ENCODE measurements around the gene OR10A5.
A peak's percentile ranks its signal among the peaks of the same experiment; 100 is the strongest.
"Not testable (repeated sequence)": the region's sequence is repeated elsewhere in the genome, so short reads cannot be mapped to it uniquely, and the experiment has no call there.

Gene OR10A5, protein sequence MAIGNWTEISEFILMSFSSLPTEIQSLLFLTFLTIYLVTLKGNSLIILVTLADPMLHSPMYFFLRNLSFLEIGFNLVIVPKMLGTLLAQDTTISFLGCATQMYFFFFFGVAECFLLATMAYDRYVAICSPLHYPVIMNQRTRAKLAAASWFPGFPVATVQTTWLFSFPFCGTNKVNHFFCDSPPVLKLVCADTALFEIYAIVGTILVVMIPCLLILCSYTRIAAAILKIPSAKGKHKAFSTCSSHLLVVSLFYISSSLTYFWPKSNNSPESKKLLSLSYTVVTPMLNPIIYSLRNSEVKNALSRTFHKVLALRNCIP
- 0 reads per million in 9 experiments for total RNA-seq

DNA sequence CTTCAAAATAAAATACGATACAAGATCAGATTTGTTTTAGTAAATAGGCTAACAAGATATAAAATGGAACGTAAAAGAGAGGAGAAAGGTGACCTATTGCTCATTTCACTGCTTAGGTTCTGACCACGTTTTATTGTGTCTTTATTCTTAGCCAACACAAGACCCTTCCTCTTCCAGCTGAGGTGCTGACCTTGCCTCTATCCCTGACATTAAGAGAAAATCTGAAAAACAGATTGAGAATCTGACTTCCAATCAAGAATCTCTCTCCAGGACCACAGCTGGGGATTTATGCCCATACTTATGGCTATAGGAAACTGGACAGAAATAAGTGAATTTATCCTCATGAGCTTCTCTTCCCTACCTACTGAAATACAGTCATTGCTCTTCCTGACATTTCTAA is at the start of gene OR10A5:
TSS of gene OR10A5 (plus strand) at position 301 of the 400 bp plus-strand sequence. CDS start at position 301, 0 bp downstream.
- no peak within 1 kb of the TSS for H3K27ac Mint-ChIP-seq
- ATAC-seq (replicated peaks): no peak
- H3K36me3 Mint-ChIP-seq (ENCODE audit: insufficient read depth): no peaks in the 10 kb centered on the region

DNA sequence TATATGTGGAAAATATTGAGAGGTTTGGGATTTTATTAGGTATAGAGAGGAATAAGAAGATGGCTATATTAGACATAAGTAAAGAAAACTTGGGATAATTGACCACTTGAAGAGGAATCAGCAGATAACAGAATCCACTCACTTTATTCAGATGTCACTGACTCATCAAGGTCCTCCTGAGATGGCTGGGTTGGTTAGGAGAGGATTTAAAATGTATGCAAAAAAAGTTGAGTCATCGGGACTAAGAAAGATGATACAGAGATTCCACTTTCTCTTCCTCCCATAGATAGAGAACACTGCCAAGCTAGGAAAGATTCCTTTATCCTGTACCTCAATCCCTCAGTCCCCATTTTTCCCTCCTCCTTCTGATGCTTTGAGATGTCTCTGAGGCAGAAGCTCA is 46.1 kb upstream of the OR10A5 start, which contains the start of gene OR6A2:
TSS of gene OR6A2 (minus strand) at position 288 of the 400 bp plus-strand sequence. CDS start 3,981 bp downstream, outside the sequence.
- Mint-ChIP-seq H3K4me3 (no peak within 1 kb of the TSS), H3K9me3 (peaks cover 6 to 12% of the 10 kb centered on the region in 2 donors), H3K4me1 (ENCODE audit: low read depth in 2 of 2) (no peaks in the 10 kb centered on the region), H3K27me3 (peaks cover 12 to 16% of the 10 kb centered on the region in 2 donors), H3K27ac (no peak within 1 kb of the TSS), H3K36me3 (ENCODE audit: insufficient read depth) (no peaks in the 10 kb centered on the region)
- ATAC-seq (replicated peaks) (no peak), DNase-seq (no peak)

More for the DNA sequence above, at the start of gene OR10A5:
- H3K9me3 Mint-ChIP-seq: no peaks in the 10 kb centered on the region
- H3K4me3 Mint-ChIP-seq: no peak within 1 kb of the TSS
- no peak for DNase-seq
- peaks cover 33 to 45% of the 10 kb centered on the region in 2 donors for H3K27me3 Mint-ChIP-seq
- H3K4me1 Mint-ChIP-seq (ENCODE audit: low read depth in 2 of 2): no peaks in the 10 kb centered on the region

DNA sequence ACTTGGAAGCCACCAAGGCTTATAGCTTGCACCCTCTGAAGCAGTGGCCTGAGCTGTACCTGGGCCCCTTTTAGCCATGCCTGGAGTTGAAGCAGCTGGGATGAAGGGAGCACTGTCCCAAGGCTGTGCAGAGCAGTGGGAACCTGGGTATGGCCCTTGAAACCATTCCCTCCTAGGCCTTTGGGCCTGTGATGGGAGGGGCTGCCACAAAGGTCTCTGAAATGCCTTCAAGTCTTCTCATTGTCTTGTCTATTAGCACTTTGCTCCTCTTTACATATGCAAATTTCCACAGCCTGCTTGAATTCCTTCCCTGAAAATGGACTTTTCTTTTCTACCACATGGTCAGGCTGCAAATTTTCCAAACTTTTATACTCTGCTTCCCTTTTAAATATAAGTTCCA is 44.4 kb upstream of the OR10A5 start:
- Mint-ChIP-seq H3K27me3 (peaks cover 12 to 16% of the 10 kb centered on the region in 2 donors), H3K9me3 (peaks cover 6 to 12% of the 10 kb centered on the region in 2 donors)
- H3K4me1 Mint-ChIP-seq (ENCODE audit: low read depth in 2 of 2); DNase-seq; H3K27ac Mint-ChIP-seq; H3K36me3 Mint-ChIP-seq (ENCODE audit: insufficient read depth); ATAC-seq (replicated peaks); H3K4me3 Mint-ChIP-seq: not testable (repeated sequence)

DNA sequence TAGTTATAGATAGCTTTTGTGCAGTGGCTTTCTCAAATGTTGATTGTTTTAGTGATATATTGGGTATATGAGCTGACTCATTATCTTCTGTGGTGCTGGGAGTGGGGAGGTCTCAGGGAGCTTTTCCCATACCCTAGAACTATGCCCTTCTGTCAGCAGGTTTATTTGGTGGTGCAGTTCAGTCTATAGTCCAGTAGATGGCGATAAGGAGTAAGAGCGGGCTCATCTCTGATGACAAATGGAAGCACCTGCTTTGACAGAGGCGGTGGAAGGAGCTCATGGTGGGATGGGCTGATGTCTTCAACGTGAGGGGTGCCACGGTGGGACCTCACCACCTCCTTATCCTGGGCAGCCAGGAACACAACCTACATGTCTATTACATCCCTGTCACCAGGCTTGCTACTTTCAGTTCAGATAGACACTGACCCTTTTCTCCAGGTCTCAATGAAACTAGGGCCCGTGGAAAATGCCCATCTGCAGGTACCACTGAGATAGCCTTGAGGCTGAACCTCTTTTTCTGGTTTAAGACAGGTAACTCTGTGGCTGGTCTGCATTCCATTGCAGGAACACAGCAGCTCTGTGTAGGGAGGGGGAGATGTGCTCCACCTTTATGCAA is 33.0 kb upstream of the OR10A5 start:
- Mint-ChIP-seq H3K36me3 (ENCODE audit: insufficient read depth) (no peaks in the 10 kb centered on the region), H3K9me3 (no peaks in the 10 kb centered on the region), H3K4me1 (ENCODE audit: low read depth in 2 of 2) (no peaks in the 10 kb centered on the region), H3K27ac (no peak overlapping the region), H3K4me3 (no peak overlapping the region), H3K27me3 (peaks cover 59 to 66% of the 10 kb centered on the region in 2 donors)
- ATAC-seq (replicated peaks) (peak; percentile 85), DNase-seq (peak; percentile 28 to 38 (median 28))

DNA sequence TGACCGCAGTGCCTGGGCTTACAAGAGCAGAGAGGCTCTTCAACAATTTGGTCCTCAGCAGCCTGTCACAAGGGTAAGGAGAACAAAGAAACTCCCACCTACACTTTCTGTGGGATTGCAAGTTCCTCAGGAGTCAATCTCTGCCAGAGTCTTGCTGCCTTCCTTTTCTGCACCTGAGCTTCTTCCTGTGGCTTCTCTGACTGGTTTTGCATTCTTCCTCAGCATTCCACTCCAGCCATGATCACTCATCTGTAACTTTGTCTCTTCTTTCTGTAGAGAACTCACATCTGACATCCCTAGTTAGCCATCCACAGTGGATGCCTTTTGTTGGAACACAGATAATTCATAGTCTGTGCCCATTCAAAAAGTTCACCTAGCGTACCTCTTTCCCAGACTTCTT is 31.8 kb upstream of the OR10A5 start:
- DNase-seq (no peak), ATAC-seq (replicated peaks) (no peak)
- Mint-ChIP-seq H3K4me3 (no peak overlapping the region), H3K4me1 (ENCODE audit: low read depth in 2 of 2) (no peaks in the 10 kb centered on the region), H3K27ac (no peak overlapping the region), H3K9me3 (no peaks in the 10 kb centered on the region), H3K27me3 (peaks cover 47 to 55% of the 10 kb centered on the region in 2 donors), H3K36me3 (ENCODE audit: insufficient read depth) (no peaks in the 10 kb centered on the region)

DNA sequence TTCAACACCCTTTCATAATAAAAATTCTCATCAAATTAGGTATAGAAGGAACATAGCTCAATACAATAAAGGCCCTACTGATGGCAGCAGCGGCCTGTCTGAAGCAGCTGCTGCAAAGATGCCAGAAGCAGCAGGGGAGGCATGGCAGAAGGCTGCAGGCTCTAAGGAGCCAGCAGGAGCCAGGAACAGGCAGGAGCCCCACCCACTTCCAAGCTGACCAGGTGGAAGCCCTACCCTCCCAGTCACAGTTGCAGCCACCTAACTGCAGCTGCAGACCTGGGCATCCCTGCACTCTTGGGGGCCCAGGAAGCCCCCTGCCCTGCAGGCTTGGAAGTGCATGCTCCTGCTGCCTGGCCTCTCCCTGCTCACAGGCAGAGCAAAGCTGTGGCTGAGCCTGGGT is 27.8 kb upstream of the OR10A5 start:
- Mint-ChIP-seq H3K27ac (no peak overlapping the region), H3K4me1 (ENCODE audit: low read depth in 2 of 2) (no peaks in the 10 kb centered on the region), H3K4me3 (no peak overlapping the region), H3K9me3 (peaks cover 0 to 3% of the 10 kb centered on the region in 2 donors), H3K27me3 (peaks cover 33 to 51% of the 10 kb centered on the region in 2 donors), H3K36me3 (ENCODE audit: insufficient read depth) (no peaks in the 10 kb centered on the region)
- DNase-seq (no peak), ATAC-seq (replicated peaks) (no peak)

DNA sequence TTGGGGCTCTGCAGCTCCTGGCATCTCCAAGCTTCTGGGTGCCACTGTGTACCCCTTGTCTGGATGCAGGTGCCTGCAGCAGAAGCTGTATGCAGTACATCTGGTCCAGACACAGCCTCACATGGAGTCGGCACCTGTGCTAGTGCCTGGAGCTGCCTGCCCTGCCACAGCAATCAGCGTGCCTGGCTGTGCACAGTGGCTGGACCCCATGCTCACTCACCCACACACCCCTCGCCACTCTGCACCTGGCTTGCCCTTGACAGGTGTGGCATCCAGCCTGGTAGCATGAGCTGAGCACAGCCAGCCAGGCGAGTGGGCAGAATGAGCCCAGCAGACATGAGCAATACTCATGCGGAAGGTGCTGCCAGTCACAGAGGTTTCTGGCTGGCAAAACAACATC is 26.5 kb upstream of the OR10A5 start:
- no peak overlapping the region for H3K4me3 Mint-ChIP-seq
- ATAC-seq (replicated peaks): no peak

DNA sequence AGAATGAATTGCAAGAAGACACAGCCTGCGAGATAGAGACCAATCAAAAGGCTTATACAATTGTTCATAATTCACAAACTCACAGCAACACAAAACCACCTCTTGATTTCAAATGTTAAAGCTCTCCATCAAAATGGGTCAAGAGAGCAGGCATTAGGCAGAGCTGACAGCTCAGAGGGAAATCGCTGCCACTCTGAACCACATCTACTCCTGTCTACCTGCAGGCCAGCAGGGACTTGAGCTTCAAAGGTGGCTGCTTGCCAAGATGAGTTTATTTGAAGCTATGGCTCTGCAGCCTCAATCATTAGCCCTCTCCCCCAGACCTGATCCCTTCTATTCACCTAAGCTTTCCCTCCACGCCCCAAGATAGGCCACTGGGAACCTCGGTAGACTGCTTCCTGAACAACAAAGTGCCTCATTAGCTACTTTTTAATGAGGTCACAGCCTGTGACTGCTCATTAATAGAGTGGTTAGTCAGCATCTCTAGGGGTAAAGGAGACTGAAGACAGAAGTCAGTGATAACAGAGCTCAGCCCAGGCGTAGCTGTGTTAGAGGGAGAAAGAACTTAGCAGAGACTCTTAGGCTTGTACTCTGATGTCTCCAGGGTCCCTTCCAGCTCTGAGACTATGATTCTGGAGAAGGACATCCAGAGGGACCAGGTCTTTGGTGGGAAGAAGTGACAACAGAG is 21.2 kb upstream of the OR10A5 start:
- no peaks in the 10 kb centered on the region for H3K36me3 Mint-ChIP-seq (ENCODE audit: insufficient read depth)
- no peak overlapping the region for H3K27ac Mint-ChIP-seq
- peaks cover 0 to 3% of the 10 kb centered on the region in 2 donors for H3K9me3 Mint-ChIP-seq
- peaks cover 37 to 39% of the 10 kb centered on the region in 2 donors for H3K27me3 Mint-ChIP-seq
- ATAC-seq (replicated peaks): no peak
- no peak overlapping the region for H3K4me3 Mint-ChIP-seq
- H3K4me1 Mint-ChIP-seq (ENCODE audit: low read depth in 2 of 2): no peaks in the 10 kb centered on the region
- no peak for DNase-seq

More for the DNA sequence above, 26.5 kb upstream of the OR10A5 start:
- H3K9me3 Mint-ChIP-seq: peaks cover 0 to 3% of the 10 kb centered on the region in 2 donors
- H3K4me1 Mint-ChIP-seq (ENCODE audit: low read depth in 2 of 2): no peaks in the 10 kb centered on the region
- H3K27me3 Mint-ChIP-seq: peaks cover 34 to 41% of the 10 kb centered on the region in 2 donors
- no peaks in the 10 kb centered on the region for H3K36me3 Mint-ChIP-seq (ENCODE audit: insufficient read depth)
- no peak for DNase-seq
- no peak overlapping the region for H3K27ac Mint-ChIP-seq

DNA sequence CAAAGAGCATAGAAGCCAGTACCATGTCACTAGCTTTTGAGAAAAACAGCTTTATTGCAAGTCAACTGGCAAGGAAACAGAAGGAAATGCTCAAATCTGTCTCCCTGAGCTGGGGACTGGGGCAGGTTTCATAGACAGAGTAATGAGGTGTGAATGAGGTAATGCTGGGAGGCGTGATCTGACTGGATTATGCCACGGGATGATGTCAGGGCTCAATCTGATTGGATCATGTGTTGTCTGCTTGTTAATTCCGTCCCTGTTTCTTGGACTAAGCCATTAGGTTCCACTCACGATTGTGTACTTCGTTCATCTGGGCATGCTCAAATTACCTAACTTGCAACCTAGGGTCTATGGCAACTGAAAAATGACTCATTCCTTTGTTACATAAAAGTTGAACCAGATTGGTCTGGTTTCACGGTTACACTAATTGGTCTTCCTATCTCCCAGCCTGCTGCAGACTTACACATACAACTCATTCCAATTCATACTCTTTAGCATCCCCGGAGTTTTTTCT is 20.2 kb upstream of the OR10A5 start:
- H3K36me3 Mint-ChIP-seq (ENCODE audit: insufficient read depth): no peaks in the 10 kb centered on the region
- H3K27me3 Mint-ChIP-seq: peaks cover 31 to 33% of the 10 kb centered on the region in 2 donors
- ATAC-seq (replicated peaks) (no peak), DNase-seq (no peak)
- H3K4me1 Mint-ChIP-seq (ENCODE audit: low read depth in 2 of 2): no peaks in the 10 kb centered on the region
- no peak overlapping the region for H3K27ac Mint-ChIP-seq
- H3K4me3 Mint-ChIP-seq: no peak overlapping the region
- H3K9me3 Mint-ChIP-seq: peaks cover 0 to under 1% of the 10 kb centered on the region in 2 donors

DNA sequence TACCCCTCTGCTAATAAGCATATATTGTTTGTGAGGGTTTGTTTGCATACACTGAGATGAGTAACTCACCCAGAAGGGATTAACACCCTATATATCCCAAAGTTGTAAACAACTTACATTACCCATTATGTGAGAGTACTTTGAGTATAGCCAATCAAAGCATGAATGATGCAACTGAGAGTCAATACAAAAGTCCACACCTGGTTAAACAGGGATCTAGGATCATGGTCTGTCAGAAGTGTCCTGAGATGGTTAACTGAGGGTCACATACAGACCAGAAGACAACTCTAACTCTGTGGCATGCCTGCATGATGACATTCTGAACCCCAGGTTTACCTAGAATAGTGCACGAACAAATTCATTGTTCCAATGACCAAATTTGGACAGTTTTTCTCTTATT is 17.4 kb upstream of the OR10A5 start:
- DNase-seq (no peak), ATAC-seq (replicated peaks) (no peak)
- Mint-ChIP-seq H3K27ac (no peak overlapping the region), H3K9me3 (no peaks in the 10 kb centered on the region), H3K4me3 (no peak overlapping the region), H3K36me3 (ENCODE audit: insufficient read depth) (no peaks in the 10 kb centered on the region), H3K4me1 (ENCODE audit: low read depth in 2 of 2) (no peaks in the 10 kb centered on the region), H3K27me3 (peaks cover 20 to 26% of the 10 kb centered on the region in 2 donors)

DNA sequence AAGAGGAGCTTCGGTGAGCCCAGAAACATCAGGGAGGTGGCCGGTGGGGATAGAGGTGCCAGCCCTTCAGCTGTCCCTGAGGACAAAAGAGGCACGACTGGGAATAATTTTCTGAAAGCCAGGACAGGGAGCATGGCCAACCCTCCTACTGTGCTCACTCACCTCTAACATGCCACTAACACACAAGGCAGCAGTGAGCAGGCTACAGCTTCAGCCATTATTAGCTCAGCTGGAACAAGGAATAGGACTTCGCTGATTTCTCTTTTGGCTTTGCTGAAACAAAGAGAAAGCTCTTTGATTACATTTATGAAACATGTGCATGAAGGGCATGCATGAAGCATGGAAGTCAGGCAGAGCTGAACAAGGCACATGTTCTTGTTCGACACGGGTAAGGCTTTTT is 12.1 kb upstream of the OR10A5 start:
- ATAC-seq (replicated peaks): no peak
- H3K4me3 Mint-ChIP-seq: no peak overlapping the region

DNA sequence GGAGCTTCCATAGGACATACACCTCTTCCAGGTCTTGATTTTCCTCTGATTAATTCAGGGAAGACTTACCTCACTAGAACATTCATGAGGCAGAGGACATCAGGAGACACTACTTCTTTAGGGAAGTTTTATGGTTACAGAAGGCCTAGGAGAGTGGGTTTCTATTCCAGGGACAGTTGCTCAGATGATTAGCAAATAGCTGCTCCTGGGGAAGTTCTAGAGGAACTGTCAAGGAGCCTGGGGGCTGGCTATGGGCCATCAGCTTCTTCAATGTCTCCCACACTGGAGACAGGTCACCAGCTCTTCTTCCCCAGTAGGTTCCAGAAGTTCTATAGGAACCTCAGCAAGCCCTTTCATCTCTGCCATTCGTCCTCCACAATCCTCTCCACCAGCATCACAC is 11.5 kb upstream of the OR10A5 start:
- no peaks in the 10 kb centered on the region for H3K9me3 Mint-ChIP-seq
- no peaks in the 10 kb centered on the region for H3K4me1 Mint-ChIP-seq (ENCODE audit: low read depth in 2 of 2)
- no peaks in the 10 kb centered on the region for H3K36me3 Mint-ChIP-seq (ENCODE audit: insufficient read depth)
- ATAC-seq (replicated peaks) (no peak), DNase-seq (no peak)
- no peak overlapping the region for H3K4me3 Mint-ChIP-seq
- H3K27me3 Mint-ChIP-seq: peaks cover 11 to 17% of the 10 kb centered on the region in 2 donors
- H3K27ac Mint-ChIP-seq: no peak overlapping the region

More for the DNA sequence above, 12.1 kb upstream of the OR10A5 start:
- H3K27me3 Mint-ChIP-seq: peaks cover 17 to 24% of the 10 kb centered on the region in 2 donors
- no peaks in the 10 kb centered on the region for H3K9me3 Mint-ChIP-seq
- DNase-seq: no peak
- H3K36me3 Mint-ChIP-seq (ENCODE audit: insufficient read depth): no peaks in the 10 kb centered on the region
- H3K27ac Mint-ChIP-seq: no peak overlapping the region
- H3K4me1 Mint-ChIP-seq (ENCODE audit: low read depth in 2 of 2): no peaks in the 10 kb centered on the region

DNA sequence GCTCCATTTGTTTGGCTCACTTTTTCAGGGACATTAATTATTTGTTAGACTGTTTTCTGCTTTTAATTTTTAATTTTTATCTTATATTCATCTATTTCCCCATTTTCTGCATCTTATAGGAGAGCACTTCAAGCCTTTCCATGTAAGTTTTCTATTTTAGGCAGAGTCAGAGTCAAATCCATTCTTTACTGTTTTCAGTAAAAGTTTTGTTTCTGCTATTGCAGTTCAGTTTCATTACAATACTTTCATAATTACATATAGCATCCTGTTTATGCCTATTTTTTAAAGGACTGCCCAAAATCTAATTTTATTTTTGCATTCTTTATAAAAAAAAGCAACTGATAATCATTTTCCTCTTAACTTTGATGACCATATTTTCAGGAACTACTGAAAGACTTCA is 3.8 kb upstream of the OR10A5 start:
- H3K27ac Mint-ChIP-seq: no peak overlapping the region
- H3K4me1 Mint-ChIP-seq (ENCODE audit: low read depth in 2 of 2): no peaks in the 10 kb centered on the region
- no peaks in the 10 kb centered on the region for H3K9me3 Mint-ChIP-seq
- H3K27me3 Mint-ChIP-seq: peaks cover 31 to 33% of the 10 kb centered on the region in 2 donors
- H3K4me3 Mint-ChIP-seq: no peak overlapping the region
- H3K36me3 Mint-ChIP-seq (ENCODE audit: insufficient read depth): no peaks in the 10 kb centered on the region
- ATAC-seq (replicated peaks): no peak
- DNase-seq: no peak

All from effector memory CD8-positive, alpha-beta T cell (primary cell).